Measurements from ENCODE around the gene KMT2B. TPM values are rescaled to one million over a fixed set of nuclear protein-coding genes. Genes with fewer than 3 reads are reported as not detected.

Gene KMT2B
- total RNA-seq, 2 donors from 2014 or later = 32.1 to 46.9 TPM

- no peak for TF ChIP-seq CTCF (IDR thresholded peaks at IDR 0.05)
- Histone ChIP-seq H3K27ac (peak overlapping the region; percentile 100), H3K9ac (ENCODE audit: low read depth in 2 of 2, low read length in 2 of 2) (peak overlapping the region in 1 of 2 donors; percentile 79), H3K27me3 (no peaks in the 10 kb centered on the region), H3K9me3 (no peaks in the 10 kb centered on the region), H3K4me3 (peak overlapping the region; percentile 89), H3K36me3 (no peaks in the 10 kb centered on the region), H3K4me1 (peaks cover 9% of the 10 kb centered on the region)
- intact Hi-C loops (cut with DNase I) = loop anchor here (10.0 kb wide), 1 partner anchor 191 kb away; the partner anchor contains the start of gene LRFN3
- DNase-seq = no peak
These were observed 26.0 kb downstream of the KMT2B start for GRCh38 chr19:35743640-35744429.

- Histone ChIP-seq H3K36me3 (no peaks in the 10 kb centered on the region), H3K9me3 (no peaks in the 10 kb centered on the region), H3K4me1 (peaks cover 6% of the 10 kb centered on the region), H3K27ac (peak overlapping the region; percentile 100), H3K9ac (ENCODE audit: low read depth in 2 of 2, low read length in 2 of 2) (peak overlapping the region; percentile 72 to 79), H3K4me3 (peak overlapping the region; percentile 89), H3K27me3 (no peaks in the 10 kb centered on the region)
- DNase-seq = peak; percentile 97
- intact Hi-C loops (cut with DNase I) = loop anchor here (10.0 kb wide), 1 partner anchor 190 kb away; the partner anchor contains the start of gene LRFN3
- TF ChIP-seq CTCF (IDR thresholded peaks at IDR 0.05) = no peak
These were observed 26.9 kb downstream of the KMT2B start for GRCh38 chr19:35744430-35745327.

GRCh38 chr19:35745328-35746086, 27.7 kb downstream of the KMT2B start, which contains the start of the genes PSENEN and U2AF1L4:
TSS of gene PSENEN (plus strand) at chr19:35745651. CDS start at chr19:35745931, 280 bp downstream.
TSS of gene U2AF1L4 (minus strand) at chr19:35745418. CDS start at chr19:35745391, 27 bp downstream.
- Histone ChIP-seq H3K4me1 (no peaks in the 10 kb centered on the region), H3K9ac (ENCODE audit: low read depth in 2 of 2, low read length in 2 of 2) (peak within 1 kb of the TSS; percentile 72 to 79), H3K27me3 (no peaks in the 10 kb centered on the region), H3K9me3 (no peaks in the 10 kb centered on the region), H3K36me3 (no peaks in the 10 kb centered on the region), H3K27ac (peak within 1 kb of the TSS; percentile 100), H3K4me3 (peak within 1 kb of the TSS; percentile 89)
- intact Hi-C loops (cut with DNase I) = loop anchor here (10.0 kb wide), 1 partner anchor 189 kb away; the partner anchor contains the start of gene LRFN3
- TF ChIP-seq CTCF (IDR thresholded peaks at IDR 0.05) = no peak
- DNase-seq = peak; percentile 97

GRCh38 chr19:35746087-35746462, 28.3 kb downstream of the KMT2B start:
- Histone ChIP-seq H3K4me3 (peak overlapping the region; percentile 89), H3K27me3 (no peaks in the 10 kb centered on the region), H3K9ac (ENCODE audit: low read depth in 2 of 2, low read length in 2 of 2) (peak overlapping the region; percentile 67 to 79), H3K36me3 (no peaks in the 10 kb centered on the region), H3K9me3 (no peaks in the 10 kb centered on the region), H3K27ac (peak overlapping the region; percentile 100), H3K4me1 (no peaks in the 10 kb centered on the region)
- no peak for TF ChIP-seq CTCF (IDR thresholded peaks at IDR 0.05)
- intact Hi-C loops (cut with DNase I) = loop anchor here (10.0 kb wide), 1 partner anchor 189 kb away; the partner anchor contains the start of gene LRFN3
- no peak for DNase-seq
